ENCODE data around the gene RALGPS1.

Gene RALGPS1

DNA sequence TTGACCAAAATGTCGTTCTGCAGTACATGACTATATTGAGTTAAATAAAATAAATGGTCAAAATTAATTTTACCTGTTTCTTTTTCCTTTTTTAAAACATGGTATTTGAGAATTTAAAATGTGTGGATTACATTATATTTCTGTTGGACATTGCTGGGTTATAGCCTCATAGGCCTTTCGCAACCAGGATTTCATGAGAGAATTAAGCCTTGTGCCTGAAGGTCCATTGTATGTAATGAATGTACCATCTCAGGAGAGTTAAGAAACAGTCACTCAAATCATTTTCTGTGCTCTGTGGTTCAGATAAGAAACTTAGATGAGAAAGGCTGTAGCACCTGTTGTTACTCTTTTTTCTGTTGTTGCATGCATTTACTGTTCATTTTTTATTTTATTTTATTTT, 104.4 kb downstream of the RALGPS1 start:
- Histone ChIP-seq H3K4me3 (ENCODE audit: low read length) (no peak overlapping the region), H3K36me3 (ENCODE audit: control insufficient read depth, low read depth, low read length) (no peaks in the 10 kb centered on the region), H3K27ac (ENCODE audit: low read length) (no peak overlapping the region), H3K9me3 (ENCODE audit: control insufficient read depth, low read depth, low read length) (no peaks in the 10 kb centered on the region), H3K27me3 (ENCODE audit: control insufficient read depth, insufficient read depth, low read length) (no peaks in the 10 kb centered on the region), H3K4me1 (ENCODE audit: control insufficient read depth, low read depth, low read length) (peaks cover 5% of the 10 kb centered on the region), H3K9ac (ENCODE audit: low read length) (no peak overlapping the region)

DNA sequence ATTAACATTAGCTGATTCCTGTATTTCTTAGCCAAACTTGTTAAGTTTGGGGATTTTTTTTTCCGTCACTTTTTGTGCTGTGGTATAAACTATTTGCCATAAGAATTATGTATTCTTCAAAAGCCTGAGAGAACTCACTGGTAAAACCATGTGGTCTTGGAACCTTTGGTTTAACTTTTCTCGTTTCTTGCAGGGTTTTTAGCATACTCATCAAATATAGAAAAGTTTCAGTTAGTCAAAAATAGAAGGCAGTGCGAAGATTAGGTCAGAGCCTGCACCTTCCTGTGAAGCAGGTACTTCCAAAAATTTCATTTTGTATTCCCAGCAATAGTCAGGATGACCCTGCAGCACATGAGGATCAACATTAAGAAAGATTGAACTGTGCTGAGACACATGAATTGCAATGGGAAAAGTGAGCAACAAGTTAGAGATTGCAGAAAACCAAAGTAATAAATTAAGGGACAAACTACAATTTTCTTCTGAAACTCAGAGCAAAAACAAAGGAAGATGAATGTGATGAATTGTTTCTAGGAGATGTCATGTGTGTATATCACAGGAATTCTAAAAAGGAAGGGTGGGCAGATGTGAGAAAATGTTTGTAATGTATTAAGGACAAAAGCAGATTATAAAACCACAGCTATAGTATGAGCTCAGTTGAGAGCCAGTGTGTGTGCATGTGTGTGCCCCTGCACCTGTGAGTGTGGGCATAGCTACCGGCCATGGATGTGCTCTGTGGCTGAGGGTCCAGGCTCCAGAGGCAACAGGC, 105.6 kb downstream of the RALGPS1 start:
- H3K36me3 ChIP-seq (ENCODE audit: control insufficient read depth, low read depth, low read length), result no peaks in the 10 kb centered on the region
- H3K9ac ChIP-seq (ENCODE audit: low read length), result no peak overlapping the region
- peaks cover 2% of the 10 kb centered on the region for H3K4me1 ChIP-seq (ENCODE audit: control insufficient read depth, low read depth, low read length)
- no peaks in the 10 kb centered on the region for H3K9me3 ChIP-seq (ENCODE audit: control insufficient read depth, low read depth, low read length)
- H3K4me3 ChIP-seq (ENCODE audit: low read length), result no peak overlapping the region
- H3K27ac ChIP-seq (ENCODE audit: low read length), result no peak overlapping the region
- no peaks in the 10 kb centered on the region for H3K27me3 ChIP-seq (ENCODE audit: control insufficient read depth, insufficient read depth, low read length)

DNA sequence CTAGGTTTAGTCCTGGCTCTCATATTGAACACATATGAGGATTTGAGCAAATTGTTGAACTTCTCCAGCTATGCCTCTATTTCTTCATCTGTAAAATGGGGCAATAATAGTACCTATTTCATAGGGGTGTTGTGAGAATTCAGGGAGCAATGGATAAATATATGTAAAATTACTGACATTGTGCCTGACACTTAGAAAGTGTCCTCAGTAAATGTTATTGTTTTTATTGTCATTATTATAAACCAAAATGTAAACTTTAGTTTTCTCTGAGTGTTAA, 106.2 kb downstream of the RALGPS1 start:
- Histone ChIP-seq H3K27me3 (ENCODE audit: control insufficient read depth, insufficient read depth, low read length) (no peaks in the 10 kb centered on the region), H3K9ac (ENCODE audit: low read length) (no peak overlapping the region), H3K9me3 (ENCODE audit: control insufficient read depth, low read depth, low read length) (no peaks in the 10 kb centered on the region), H3K27ac (ENCODE audit: low read length) (no peak overlapping the region), H3K4me3 (ENCODE audit: low read length) (no peak overlapping the region), H3K36me3 (ENCODE audit: control insufficient read depth, low read depth, low read length) (no peaks in the 10 kb centered on the region), H3K4me1 (ENCODE audit: control insufficient read depth, low read depth, low read length) (no peaks in the 10 kb centered on the region)

DNA sequence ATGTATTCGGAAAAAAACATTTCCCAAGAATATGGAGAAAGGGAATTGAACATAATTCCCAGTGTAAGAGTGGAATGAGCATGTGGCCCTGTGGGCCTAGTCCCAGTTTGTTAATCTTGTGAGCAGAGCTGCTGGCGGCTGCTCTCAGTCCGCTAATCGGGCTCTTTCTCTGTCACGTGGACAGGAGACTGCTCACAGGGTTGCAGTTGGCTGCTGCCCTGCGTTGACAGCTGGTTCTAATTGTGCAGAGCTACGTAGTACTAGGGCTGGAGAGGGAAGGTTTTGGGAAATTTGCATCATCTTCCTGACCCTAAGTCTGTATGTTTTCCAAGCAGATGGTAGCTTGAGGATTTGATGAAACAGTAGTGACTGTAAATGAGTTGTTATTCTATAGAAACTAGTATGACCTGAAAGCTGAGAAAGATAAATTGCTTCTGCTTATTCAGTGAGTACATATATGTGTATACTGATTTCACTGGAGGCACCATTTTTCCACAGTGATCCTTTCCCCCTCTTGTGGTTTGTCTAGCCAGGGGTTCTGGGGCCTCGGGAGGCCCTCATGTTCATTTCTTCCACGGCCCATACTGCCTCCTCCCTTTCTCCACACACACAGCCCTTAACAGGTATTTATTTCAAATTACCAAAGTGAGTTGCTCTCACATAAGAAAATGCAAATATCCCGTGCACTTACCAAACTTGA, 107.2 kb downstream of the RALGPS1 start:
- H3K9me3 ChIP-seq (ENCODE audit: control insufficient read depth, low read depth, low read length), result no peaks in the 10 kb centered on the region
- H3K4me1 ChIP-seq (ENCODE audit: control insufficient read depth, low read depth, low read length), result no peaks in the 10 kb centered on the region
- H3K36me3 ChIP-seq (ENCODE audit: control insufficient read depth, low read depth, low read length), result no peaks in the 10 kb centered on the region
- no peak overlapping the region for H3K9ac ChIP-seq (ENCODE audit: low read length)
- no peak overlapping the region for H3K27ac ChIP-seq (ENCODE audit: low read length)
- no peak overlapping the region for H3K4me3 ChIP-seq (ENCODE audit: low read length)
- no peaks in the 10 kb centered on the region for H3K27me3 ChIP-seq (ENCODE audit: control insufficient read depth, insufficient read depth, low read length)

DNA sequence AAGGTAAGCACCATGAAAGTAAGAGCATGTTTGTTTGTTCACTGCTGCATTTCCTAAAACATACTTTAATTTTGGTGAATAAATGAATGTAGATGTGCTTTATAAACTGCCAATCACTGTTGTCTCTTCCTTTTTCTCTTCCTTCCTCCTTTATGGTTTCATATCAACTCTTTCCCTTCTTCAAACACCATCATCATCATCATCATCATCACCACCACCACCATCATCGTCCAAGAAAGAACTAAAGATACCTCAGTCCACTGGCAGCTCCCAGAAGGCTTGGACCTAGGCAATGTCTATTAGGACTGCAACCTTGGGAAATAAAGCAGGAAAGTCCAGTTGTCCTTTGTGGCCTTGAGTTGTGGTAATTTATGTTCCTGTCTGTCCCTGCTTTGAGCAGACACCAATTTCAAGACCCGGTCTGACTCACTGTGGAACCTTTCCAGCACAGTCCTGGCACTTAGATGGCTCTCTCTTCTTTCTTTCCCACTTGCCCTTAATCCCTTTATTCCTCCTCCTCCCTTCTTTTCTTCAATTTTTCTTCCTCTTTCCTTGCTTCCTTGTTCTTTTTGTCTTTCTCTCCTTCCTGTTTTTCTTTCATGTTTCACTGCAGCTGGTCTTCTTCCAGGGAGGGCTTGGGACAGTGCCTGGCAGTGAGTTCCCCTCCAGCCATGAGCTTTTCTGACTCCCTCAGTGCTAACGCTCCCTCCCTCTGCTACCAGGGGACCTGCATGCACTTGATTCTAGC, 108.5 kb downstream of the RALGPS1 start:
- no peaks in the 10 kb centered on the region for H3K4me1 ChIP-seq (ENCODE audit: control insufficient read depth, low read depth, low read length)
- H3K27ac ChIP-seq (ENCODE audit: low read length), result no peak overlapping the region
- no peaks in the 10 kb centered on the region for H3K27me3 ChIP-seq (ENCODE audit: control insufficient read depth, insufficient read depth, low read length)
- no peak overlapping the region for H3K4me3 ChIP-seq (ENCODE audit: low read length)
- H3K9ac ChIP-seq (ENCODE audit: low read length), result no peak overlapping the region
- H3K9me3 ChIP-seq (ENCODE audit: control insufficient read depth, low read depth, low read length), result no peaks in the 10 kb centered on the region
- H3K36me3 ChIP-seq (ENCODE audit: control insufficient read depth, low read depth, low read length), result no peaks in the 10 kb centered on the region

DNA sequence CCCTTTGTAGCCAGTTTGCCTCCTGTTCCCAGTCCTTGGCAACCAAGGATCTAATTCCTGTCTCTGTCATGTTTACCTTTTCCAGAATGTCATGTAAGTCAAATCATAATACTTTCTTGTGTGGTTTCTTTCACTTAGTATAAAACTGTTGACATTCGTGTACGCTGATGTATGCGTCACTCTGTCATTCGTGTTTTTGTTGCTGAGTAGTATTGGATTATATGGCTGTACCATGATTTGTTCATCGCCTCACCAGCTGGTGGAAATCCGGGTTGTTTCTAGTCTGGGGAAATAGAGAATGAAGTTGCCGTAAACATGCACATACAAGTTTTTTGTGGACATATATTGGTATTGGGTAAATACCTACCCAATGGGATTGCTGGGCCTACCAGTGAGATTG, 110.5 kb downstream of the RALGPS1 start:
- H3K27me3 ChIP-seq (ENCODE audit: control insufficient read depth, insufficient read depth, low read length), result no peaks in the 10 kb centered on the region
- no peak overlapping the region for H3K27ac ChIP-seq (ENCODE audit: low read length)
- no peaks in the 10 kb centered on the region for H3K36me3 ChIP-seq (ENCODE audit: control insufficient read depth, low read depth, low read length)
- no peak overlapping the region for H3K4me3 ChIP-seq (ENCODE audit: low read length)
- H3K9ac ChIP-seq (ENCODE audit: low read length), result no peak overlapping the region
- no peaks in the 10 kb centered on the region for H3K9me3 ChIP-seq (ENCODE audit: control insufficient read depth, low read depth, low read length)
- H3K4me1 ChIP-seq (ENCODE audit: control insufficient read depth, low read depth, low read length), result no peaks in the 10 kb centered on the region

DNA sequence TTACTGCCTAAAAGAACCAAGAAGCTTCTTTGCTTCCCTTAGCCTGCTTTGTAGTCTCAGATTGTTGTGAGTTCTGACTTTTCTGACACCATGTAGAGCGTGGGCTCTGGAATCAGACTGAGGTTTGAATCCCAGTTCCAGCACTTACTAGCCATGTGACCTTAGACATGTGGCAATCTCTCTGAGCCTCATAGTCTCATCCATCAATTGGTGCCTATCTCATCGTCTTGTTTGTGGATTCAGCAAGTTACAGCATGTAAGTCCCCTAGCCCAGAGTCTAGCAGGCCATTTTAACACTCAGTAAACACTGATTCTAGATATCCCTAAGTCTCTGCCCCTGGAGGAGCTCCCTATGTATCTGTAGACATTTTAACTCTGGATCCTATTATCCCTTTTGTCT, 113.1 kb downstream of the RALGPS1 start:
- no peak overlapping the region for H3K9ac ChIP-seq (ENCODE audit: low read length)
- no peaks in the 10 kb centered on the region for H3K36me3 ChIP-seq (ENCODE audit: control insufficient read depth, low read depth, low read length)
- H3K4me3 ChIP-seq (ENCODE audit: low read length), result no peak overlapping the region
- no peaks in the 10 kb centered on the region for H3K27me3 ChIP-seq (ENCODE audit: control insufficient read depth, insufficient read depth, low read length)
- no peaks in the 10 kb centered on the region for H3K9me3 ChIP-seq (ENCODE audit: control insufficient read depth, low read depth, low read length)
- no peak overlapping the region for H3K27ac ChIP-seq (ENCODE audit: low read length)
- H3K4me1 ChIP-seq (ENCODE audit: control insufficient read depth, low read depth, low read length), result no peaks in the 10 kb centered on the region

DNA sequence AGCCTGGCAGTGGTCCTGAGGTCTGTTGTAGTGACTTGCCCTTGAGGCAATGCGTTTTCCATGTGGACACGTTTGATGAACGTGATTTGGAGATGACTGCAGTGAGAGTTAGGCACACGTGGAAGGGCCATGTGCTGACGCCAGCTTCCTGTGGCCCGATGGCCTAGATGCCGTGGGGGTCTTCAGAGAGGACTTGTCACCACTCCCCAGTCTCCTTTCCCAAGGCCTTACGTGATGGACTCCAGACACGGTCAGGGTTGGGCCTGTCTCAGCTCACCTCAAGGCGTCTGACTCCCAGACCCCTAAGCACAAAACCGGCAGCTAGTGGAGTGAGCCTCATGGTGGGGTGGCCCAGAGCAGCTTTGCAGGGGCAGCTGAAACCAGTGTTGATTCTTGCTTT, 115.0 kb downstream of the RALGPS1 start:
- H3K4me1 ChIP-seq (ENCODE audit: control insufficient read depth, low read depth, low read length), result no peaks in the 10 kb centered on the region
- H3K27me3 ChIP-seq (ENCODE audit: control insufficient read depth, insufficient read depth, low read length), result no peaks in the 10 kb centered on the region

DNA sequence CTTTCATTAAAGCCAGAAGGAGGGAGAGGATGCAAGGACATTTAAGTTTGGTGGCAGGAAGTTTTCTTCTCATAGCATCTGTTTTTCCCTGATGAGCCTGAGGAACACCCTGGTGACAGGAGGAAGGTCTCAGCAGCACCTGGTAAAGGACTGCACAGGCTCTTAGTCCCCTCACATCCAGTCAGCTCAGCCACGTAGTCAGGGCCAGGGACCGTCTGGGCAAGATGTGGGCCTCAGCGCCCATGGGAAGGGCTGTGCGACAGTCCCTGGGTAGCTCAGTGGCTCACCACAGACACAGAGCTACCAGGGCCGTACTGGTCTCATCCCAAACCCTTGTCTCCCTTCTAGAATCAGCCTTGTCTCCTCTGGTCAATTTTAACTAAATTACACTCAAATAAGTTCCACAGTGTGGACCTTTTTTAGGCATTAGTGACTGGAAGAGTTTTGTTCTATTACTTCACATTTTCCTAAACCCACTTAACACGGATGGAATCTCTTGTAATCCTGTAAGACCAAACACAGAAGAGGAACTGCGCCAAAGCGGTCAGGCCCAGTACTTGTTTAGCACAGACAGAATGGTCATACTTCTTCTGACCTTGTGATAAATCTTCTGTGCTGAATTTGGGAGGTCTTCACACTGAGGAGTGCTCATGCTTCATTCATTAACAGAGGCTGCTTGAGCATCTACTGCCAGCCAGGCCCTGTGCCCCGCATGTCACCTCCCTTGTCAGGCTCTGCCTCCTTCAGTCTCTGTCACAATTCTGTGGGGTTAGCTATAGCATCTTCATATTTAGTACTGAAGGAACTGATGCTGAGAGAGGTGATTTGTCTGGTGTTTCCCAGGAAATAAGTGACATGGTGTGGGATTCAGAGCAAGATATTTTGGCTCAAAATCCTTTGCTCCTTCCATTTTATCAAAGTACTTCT, 116.5 kb downstream of the RALGPS1 start:
- Histone ChIP-seq H3K9ac (ENCODE audit: low read length) (no peak overlapping the region), H3K27me3 (ENCODE audit: control insufficient read depth, insufficient read depth, low read length) (no peaks in the 10 kb centered on the region), H3K4me1 (ENCODE audit: control insufficient read depth, low read depth, low read length) (no peaks in the 10 kb centered on the region), H3K4me3 (ENCODE audit: low read length) (no peak overlapping the region), H3K9me3 (ENCODE audit: control insufficient read depth, low read depth, low read length) (no peaks in the 10 kb centered on the region), H3K27ac (ENCODE audit: low read length) (no peak overlapping the region), H3K36me3 (ENCODE audit: control insufficient read depth, low read depth, low read length) (no peaks in the 10 kb centered on the region)

More for the DNA sequence above, 115.0 kb downstream of the RALGPS1 start:
- H3K4me3 ChIP-seq (ENCODE audit: low read length), result no peak overlapping the region
- H3K36me3 ChIP-seq (ENCODE audit: control insufficient read depth, low read depth, low read length), result no peaks in the 10 kb centered on the region
- no peak overlapping the region for H3K9ac ChIP-seq (ENCODE audit: low read length)
- H3K9me3 ChIP-seq (ENCODE audit: control insufficient read depth, low read depth, low read length), result no peaks in the 10 kb centered on the region
- no peak overlapping the region for H3K27ac ChIP-seq (ENCODE audit: low read length)

DNA sequence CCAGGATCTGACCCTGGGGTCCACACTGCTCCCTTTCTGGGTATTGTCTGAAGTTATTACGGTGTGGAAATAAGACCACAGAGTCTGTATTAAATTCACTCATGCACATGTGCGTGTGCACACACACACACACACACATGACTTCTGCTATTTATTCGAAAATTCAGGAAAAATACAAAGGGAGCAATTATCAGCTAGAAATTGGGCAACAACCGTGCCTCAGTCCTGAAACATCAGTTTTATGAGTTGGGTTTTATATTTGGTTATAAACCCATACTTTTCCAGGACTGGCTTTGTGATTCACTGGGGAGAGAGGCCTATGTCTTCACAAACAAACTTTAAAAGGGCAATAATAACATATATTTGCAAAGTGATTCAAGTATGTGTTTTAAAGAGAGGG, 117.7 kb downstream of the RALGPS1 start:
- Histone ChIP-seq H3K27me3 (ENCODE audit: control insufficient read depth, insufficient read depth, low read length) (no peaks in the 10 kb centered on the region), H3K4me3 (ENCODE audit: low read length) (no peak overlapping the region), H3K36me3 (ENCODE audit: control insufficient read depth, low read depth, low read length) (no peaks in the 10 kb centered on the region), H3K4me1 (ENCODE audit: control insufficient read depth, low read depth, low read length) (no peaks in the 10 kb centered on the region), H3K9ac (ENCODE audit: low read length) (no peak overlapping the region), H3K27ac (ENCODE audit: low read length) (no peak overlapping the region), H3K9me3 (ENCODE audit: control insufficient read depth, low read depth, low read length) (no peaks in the 10 kb centered on the region)

DNA sequence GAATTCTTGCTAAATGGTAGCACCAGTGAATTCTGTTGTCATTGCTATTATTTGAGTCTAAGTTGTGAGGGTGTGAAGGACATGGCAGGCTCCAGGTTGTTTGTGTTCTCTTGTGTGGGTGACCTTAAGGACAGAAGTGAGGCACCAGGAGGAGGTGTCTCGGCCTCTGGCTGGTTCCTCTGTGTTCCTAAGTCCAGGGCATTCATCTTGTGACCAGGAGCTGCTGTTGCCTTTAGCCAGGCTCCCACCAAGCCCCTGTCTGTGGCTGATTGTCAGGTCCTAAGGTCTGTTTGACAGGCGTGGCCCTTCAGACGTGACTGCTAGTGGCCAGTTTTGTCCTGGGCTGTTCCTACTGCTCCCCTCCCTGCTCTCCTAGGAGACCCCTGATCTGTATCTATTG, 118.5 kb downstream of the RALGPS1 start:
- H3K36me3 ChIP-seq (ENCODE audit: control insufficient read depth, low read depth, low read length), result no peaks in the 10 kb centered on the region
- no peak overlapping the region for H3K4me3 ChIP-seq (ENCODE audit: low read length)
- no peaks in the 10 kb centered on the region for H3K27me3 ChIP-seq (ENCODE audit: control insufficient read depth, insufficient read depth, low read length)
- no peak overlapping the region for H3K9ac ChIP-seq (ENCODE audit: low read length)
- H3K27ac ChIP-seq (ENCODE audit: low read length), result no peak overlapping the region
- H3K9me3 ChIP-seq (ENCODE audit: control insufficient read depth, low read depth, low read length), result no peaks in the 10 kb centered on the region
- H3K4me1 ChIP-seq (ENCODE audit: control insufficient read depth, low read depth, low read length), result no peaks in the 10 kb centered on the region

All from iPS-18a (cell line).